Ishikawa (cell line): ENCODE measurements around the gene SAXO2.

Source experiments
- CEBPB ChIP-seq: IDR thresholded peaks from 2 replicates; pipeline ENCODE4 v1.6.1; 2012
- CREB1 ChIP-seq: IDR thresholded peaks from 2 replicates; pipeline ENCODE4 v1.6.1; 2012; ENCODE audit warnings: low read depth
- EGR1 ChIP-seq: IDR thresholded peaks from 2 replicates; pipeline ENCODE4 v1.6.1; 2012
- EP300 ChIP-seq: IDR thresholded peaks from 2 replicates; pipeline ENCODE4 v1.6.1; 2012; ENCODE audit warnings: borderline replicate concordance
- FOXM1 ChIP-seq: IDR thresholded peaks from 2 replicates; pipeline ENCODE4 v1.6.1; 2012; ENCODE audit warnings: low read depth, borderline replicate concordance
- NFIC ChIP-seq: IDR thresholded peaks from 2 replicates; pipeline ENCODE4 v1.6.1; 2012
- RAD21 ChIP-seq: IDR thresholded peaks from 2 replicates; pipeline ENCODE4 v1.6.1; 2012; ENCODE audit warnings: low read depth
- TAF1 ChIP-seq: IDR thresholded peaks from 2 replicates; pipeline ENCODE4 v1.6.1; 2012; ENCODE audit warnings: low read depth, mild to moderate bottlenecking
- TCF12 ChIP-seq: IDR thresholded peaks from 2 replicates; pipeline ENCODE4 v1.6.1; 2012; ENCODE audit warnings: low read depth
- TEAD4 ChIP-seq: IDR thresholded peaks from 2 replicates; pipeline ENCODE4 v1.6.1; 2012
- YY1 ChIP-seq: IDR thresholded peaks from 2 replicates; pipeline ENCODE4 v1.6.1; 2012; ENCODE audit warnings: low read depth
- ZBTB7A ChIP-seq: IDR thresholded peaks from 2 replicates; pipeline ENCODE4 v1.6.1; 2012; ENCODE audit warnings: low read depth
- TF ChIP-seq, protein P1 (sequence below): IDR thresholded peaks from 2 replicates; pipeline ENCODE4 v1.6.1; 2012; ENCODE audit warnings: low read depth, mild to moderate bottlenecking
- TF ChIP-seq, protein P2 (sequence below): IDR thresholded peaks from 2 replicates; pipeline ENCODE4 v1.6.1; 2012
- TF ChIP-seq, protein P3 (sequence below): IDR thresholded peaks from 2 replicates; pipeline ENCODE4 v1.6.1; 2012

The SAXO2 gene

DNA sequence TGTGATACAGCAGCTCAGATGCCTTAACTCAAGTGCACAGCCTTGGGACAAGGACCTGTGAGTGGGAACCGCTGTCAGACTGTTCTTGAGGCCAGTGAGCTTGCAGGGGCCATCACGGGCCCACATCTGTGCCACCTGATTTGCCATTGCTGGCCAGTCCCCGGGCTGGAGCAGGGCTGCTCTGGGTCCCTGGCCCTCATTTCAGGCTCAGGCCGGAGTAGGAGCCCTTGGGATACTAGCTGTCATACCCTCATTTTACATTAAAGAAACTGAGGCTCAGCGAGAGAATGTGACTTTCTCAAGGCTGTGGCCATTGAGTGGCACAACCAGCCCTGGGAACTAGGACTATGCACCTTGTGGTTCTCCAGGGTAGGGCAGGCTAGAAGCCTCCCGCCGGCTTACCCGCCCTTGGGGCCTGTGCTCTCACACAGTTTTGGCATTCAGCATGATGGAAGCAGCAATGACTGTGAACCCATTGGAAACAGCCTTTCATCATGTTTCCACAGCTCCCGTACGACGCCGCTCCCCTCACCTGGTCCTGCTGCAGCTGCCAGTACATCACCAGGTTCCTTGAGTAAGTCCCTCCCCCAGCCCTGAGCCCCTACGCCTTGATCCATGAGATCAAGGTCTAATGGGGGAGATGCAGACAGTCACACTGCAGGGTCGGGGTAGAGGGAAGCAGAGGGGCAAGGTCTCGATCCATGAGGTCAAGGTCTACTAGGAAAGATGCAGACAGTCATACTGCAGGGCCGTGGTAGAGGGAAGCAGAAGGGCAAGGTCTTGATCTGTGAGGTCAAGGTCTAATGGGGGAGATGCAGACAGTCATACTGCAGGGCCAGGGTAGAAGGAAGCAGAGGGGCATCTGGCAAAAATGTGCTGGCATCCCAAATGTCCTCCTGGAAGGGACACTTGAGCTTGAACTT lies 44.4 kb downstream of the SAXO2 start:
- TF ChIP-seq, protein P1, sequence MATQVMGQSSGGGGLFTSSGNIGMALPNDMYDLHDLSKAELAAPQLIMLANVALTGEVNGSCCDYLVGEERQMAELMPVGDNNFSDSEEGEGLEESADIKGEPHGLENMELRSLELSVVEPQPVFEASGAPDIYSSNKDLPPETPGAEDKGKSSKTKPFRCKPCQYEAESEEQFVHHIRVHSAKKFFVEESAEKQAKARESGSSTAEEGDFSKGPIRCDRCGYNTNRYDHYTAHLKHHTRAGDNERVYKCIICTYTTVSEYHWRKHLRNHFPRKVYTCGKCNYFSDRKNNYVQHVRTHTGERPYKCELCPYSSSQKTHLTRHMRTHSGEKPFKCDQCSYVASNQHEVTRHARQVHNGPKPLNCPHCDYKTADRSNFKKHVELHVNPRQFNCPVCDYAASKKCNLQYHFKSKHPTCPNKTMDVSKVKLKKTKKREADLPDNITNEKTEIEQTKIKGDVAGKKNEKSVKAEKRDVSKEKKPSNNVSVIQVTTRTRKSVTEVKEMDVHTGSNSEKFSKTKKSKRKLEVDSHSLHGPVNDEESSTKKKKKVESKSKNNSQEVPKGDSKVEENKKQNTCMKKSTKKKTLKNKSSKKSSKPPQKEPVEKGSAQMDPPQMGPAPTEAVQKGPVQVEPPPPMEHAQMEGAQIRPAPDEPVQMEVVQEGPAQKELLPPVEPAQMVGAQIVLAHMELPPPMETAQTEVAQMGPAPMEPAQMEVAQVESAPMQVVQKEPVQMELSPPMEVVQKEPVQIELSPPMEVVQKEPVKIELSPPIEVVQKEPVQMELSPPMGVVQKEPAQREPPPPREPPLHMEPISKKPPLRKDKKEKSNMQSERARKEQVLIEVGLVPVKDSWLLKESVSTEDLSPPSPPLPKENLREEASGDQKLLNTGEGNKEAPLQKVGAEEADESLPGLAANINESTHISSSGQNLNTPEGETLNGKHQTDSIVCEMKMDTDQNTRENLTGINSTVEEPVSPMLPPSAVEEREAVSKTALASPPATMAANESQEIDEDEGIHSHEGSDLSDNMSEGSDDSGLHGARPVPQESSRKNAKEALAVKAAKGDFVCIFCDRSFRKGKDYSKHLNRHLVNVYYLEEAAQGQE = no peak
- TF ChIP-seq TEAD4 = no peak
- TF ChIP-seq EP300 = no peak
- TF ChIP-seq TCF12 = no peak
- TF ChIP-seq CEBPB = no peak
- no peak for TF ChIP-seq FOXM1
- TF ChIP-seq, protein P2, sequence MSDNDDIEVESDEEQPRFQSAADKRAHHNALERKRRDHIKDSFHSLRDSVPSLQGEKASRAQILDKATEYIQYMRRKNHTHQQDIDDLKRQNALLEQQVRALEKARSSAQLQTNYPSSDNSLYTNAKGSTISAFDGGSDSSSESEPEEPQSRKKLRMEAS = no peak
- no peak for TF ChIP-seq RAD21
- TF ChIP-seq NFIC = no peak
- no peak for TF ChIP-seq ZBTB7A
- TF ChIP-seq CREB1 = no peak
- TF ChIP-seq, protein P3, sequence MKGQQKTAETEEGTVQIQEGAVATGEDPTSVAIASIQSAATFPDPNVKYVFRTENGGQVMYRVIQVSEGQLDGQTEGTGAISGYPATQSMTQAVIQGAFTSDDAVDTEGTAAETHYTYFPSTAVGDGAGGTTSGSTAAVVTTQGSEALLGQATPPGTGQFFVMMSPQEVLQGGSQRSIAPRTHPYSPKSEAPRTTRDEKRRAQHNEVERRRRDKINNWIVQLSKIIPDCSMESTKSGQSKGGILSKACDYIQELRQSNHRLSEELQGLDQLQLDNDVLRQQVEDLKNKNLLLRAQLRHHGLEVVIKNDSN = no peak
- no peak for TF ChIP-seq YY1
- TF ChIP-seq EGR1 = no peak
- TF ChIP-seq TAF1 = no peak

DNA sequence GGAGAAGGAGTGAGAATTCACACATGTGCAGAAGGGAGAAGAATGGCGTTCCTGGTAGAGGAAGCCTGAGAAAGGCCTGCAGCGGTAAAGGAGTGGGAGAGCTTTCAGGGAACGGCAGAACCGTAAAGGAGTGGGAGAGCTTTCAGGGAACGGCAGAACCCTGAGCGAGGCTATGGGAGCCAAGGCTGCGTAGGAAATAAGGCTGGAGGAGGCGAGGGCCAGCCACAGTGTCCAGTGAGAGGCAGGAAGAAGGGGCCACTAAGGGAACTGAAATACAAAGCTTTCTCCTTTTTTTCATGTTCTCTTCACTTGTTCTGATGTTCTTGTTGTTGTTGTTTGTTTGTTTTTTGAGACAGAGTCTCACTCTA lies 45.1 kb downstream of the SAXO2 start:
- TF ChIP-seq, protein P1 = no peak
- TF ChIP-seq EP300 (no peak), TAF1 (no peak), ZBTB7A (no peak), CREB1 (no peak), TEAD4 (no peak), EGR1 (no peak), YY1 (no peak), TCF12 (no peak), CEBPB (no peak), FOXM1 (no peak), NFIC (no peak), RAD21 (no peak)
- TF ChIP-seq, protein P2 = no peak
- TF ChIP-seq, protein P3 = no peak

DNA sequence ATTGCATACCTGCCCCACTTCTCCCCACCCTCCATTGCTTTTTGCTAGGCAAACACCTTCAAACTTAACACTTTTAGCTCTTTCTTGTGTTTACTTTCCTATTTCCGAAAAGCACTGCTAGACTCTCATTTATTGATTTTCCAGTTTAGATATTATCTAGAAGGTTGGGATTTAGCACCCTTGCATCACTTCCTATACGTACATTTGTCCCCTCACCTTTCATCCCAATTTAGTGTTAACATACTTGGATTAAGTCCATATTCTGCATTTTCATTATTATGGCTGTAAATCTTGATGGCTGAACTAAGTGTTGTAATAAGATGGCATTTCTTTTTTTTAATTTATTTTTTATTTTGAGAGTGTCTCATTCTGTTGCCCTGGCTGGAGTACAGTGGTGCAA lies 47.2 kb downstream of the SAXO2 start:
- TF ChIP-seq EP300 = no peak

DNA sequence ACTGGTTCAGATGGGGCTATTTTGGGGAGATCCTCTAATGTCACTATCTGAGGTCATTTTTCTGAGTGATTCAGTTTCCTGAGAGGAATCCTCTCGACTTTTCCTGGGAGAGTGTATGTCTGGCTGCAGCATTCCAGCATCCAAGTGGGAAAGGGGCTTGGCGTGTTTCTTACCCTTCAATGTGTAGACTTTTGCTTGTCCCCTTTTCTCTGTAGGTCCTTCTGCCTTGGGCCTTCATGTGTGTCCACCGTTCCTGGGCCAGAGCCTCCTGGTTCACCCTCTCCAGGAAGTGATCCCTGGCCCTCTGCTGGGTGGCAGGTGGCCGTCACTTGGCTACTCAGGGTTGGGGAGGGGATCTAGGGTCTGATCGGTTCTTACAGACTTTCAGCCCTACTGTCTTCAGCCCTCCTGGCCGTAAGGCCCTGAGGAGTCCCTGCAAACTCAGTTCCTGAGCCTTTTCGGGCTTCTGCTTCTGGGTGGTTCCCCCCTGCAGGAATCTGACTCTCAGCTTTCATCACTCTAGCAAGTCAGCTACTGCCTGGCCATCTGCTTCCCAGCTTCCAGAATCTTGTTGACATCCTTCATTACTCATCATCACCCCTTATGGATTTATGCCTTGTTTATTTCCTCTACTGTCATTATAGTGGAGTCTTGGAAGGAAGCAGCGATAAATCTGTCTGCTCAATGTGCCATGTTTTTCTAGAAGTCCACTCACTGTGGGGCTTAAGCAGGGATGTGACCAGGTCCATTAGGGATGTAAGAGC lies 50.1 kb downstream of the SAXO2 start:
- TF ChIP-seq RAD21 = no peak

DNA sequence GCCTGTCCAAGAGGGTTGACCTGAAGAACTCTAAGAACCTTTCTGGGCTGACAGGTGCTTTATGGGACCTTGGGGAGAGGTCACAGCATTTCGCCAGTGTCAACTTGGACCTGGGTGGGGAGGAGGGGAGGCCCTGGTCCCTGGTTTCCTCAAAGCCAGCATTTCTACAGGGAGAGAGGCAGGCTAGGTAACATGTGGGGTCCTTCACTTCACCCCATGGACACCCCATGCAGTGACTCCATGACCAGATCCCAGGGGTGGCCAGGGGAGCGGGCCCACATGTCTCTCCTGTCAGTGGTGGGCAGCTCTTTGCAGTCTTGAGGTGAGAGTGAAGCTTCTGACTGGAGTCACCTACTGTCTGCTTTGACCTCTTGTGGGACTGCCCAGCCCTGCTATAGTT lies 50.8 kb downstream of the SAXO2 start:
- TF ChIP-seq TCF12 (no peak), CREB1 (no peak), YY1 (no peak), NFIC (no peak), RAD21 (no peak)
- TF ChIP-seq, protein P1 = no peak
- TF ChIP-seq, protein P2 = no peak
